CD4-positive, alpha-beta T cell treated with Interleukin-15 for 1 hour (primary cell): ENCODE measurements around the gene ASB16.

Source experiments
- DNase-seq: peaks from one replicate; pipeline ENCODE4 v3.0.0-alpha.2; 2020

Gene ASB16

DNA sequence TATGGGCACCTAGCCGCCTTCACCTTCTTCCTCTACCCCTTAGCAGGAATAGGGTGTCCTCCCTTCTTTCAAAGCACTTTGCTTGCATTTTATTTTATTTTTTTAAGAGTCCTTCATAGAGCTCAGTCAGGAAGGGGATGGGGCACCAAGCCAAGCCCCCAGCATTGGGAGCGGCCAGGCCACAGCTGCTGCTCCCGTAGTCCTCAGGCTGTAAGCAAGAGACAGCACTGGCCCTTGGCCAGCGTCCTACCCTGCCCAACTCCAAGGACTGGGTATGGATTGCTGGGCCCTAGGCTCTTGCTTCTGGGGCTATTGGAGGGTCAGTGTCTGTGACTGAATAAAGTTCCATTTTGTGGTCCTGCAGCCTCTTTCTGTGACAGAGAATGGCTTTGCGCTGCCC, 20.9 kb downstream of the ASB16 start:
- DNase-seq: no peak

DNA sequence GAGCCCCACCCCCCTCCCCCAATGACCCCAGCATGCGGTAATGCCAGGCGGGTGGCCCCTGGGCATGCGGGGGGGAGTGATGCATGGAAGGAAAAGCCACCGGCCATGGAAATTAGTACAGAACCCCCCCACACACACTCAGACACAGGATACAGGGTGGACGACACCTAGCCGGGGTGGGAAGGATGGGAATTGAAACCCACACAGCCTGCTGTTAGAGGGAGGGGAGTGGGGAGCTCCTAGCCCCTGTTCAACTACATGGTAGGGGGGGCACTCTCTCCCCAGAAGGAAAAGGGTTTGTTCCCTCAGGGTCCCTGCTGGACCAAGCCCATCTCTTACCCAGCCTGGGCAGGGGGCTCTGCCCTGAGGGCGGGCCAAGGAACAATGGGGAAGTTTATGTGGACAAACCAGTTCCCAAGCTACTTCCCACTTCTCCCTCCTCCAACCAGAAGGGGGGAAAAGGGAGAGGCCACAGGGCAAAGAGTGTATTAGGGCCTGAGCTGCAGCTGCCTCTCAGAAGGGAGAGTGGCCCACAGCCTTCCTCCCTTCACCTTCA, 21.5 kb downstream of the ASB16 start:
- DNase-seq: no peak

GRCh38 chr17:44192750-44193149, 22.2 kb downstream of the ASB16 start:
- DNase-seq: no peak

GRCh38 chr17:44193326-44194084, 23.0 kb downstream of the ASB16 start:
- DNase-seq: no peak

DNA sequence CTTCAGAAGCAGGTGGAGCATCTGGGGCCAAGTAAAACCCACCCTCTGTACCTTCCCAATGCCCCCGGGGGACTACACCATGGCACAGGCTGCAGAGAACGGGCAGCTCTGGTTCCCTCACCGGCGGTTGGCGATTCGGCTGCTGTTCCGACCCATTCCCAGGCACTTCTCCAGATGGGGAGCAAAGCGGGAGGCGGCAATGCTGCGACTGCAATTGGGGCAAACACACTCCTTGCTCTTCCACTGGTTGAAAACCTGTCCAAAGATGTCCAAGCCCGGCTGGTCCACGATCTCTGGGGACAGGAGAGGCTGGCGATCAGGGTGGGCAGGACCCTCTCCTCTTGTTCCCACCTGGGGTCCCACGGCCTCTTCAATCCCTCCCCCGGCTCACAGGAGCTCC, 26.6 kb downstream of the ASB16 start:
- no peak for DNase-seq

DNA sequence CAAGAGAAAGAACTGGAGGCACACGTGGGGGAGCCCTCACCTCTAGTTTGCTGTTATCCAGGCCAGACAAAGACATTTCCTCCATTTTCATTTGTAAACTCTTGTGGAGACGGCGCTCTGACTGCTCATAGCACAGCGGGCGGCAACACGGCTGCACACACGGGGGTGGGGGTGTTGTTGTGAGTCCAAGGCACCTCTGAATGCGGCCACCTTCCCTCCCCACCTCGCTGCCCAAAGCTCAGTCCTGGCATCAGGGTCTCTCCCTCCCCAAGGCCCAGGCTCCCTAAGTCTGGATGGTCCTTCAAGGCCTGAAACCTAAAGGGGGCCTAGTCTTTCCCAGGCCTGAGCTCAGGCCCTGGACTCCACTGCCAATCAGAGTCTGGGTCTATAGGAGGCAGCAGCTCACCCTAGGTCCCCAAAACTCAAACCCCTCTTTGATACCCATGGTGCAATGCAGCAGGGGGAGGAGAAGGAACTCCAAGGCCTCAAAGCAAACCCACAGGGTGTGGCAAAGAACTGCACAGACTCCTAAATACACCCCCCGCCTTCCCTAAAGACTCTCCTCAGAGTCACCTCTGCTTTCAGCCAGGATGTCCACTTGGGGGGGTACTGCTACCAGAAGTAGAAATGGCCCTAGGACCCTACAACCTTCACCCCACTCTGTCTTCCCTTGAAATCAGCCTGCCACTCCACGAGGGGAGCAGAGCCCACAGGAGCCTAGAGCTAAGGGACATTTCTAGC, 27.6 kb downstream of the ASB16 start:
- peak; percentile 79 for DNase-seq

- DNase-seq: peak; percentile 64
These were observed 28.4 kb downstream of the ASB16 start for GRCh38 chr17:44198721-44199552.

GRCh38 chr17:44199553-44200477, 29.3 kb downstream of the ASB16 start, which contains the start of gene ATXN7L3:
Gene ATXN7L3 (minus strand): TSS chr17:44199884. CDS start chr17:44198070, 1,814 bp downstream.
- DNase-seq: peak; percentile 99

DNA sequence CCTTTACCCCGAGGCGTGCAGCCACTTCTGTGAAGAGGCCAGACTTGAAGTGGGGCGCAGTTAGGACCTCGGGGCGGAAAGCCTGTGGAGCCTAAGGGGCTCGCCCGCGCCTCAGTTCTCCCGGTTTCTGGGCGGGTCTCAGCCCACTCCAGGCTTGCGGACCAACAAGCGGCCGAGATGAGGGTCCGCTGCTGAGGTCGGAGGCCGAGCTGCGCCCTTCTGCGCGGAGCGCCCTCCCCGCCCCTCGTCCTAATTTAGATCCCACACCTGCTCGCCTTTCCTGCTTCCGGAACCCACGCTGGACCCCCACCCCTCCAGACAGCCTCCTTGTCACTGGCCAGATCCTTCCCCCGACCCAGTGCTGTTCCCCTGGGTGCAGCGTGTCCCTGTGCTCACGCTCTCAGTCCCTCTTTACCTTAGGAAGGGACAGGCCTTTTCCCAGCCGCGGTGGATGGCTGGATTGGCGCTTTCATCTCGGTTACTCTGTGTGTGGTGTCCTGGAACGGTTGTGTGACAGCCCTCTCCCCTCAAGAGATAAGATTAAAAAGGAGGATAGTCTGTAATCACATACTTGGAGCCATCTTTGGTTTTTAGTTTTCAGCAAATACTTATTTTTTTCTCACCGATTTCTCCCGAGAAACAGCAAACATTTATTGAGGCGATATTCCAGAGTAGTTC, 30.1 kb downstream of the ASB16 start:
- no peak for DNase-seq

GRCh38 chr17:44202756-44203155, 32.3 kb downstream of the ASB16 start:
- no peak for DNase-seq

GRCh38 chr17:44203731-44204440, 33.4 kb downstream of the ASB16 start:
- DNase-seq: peak; percentile 54

DNA sequence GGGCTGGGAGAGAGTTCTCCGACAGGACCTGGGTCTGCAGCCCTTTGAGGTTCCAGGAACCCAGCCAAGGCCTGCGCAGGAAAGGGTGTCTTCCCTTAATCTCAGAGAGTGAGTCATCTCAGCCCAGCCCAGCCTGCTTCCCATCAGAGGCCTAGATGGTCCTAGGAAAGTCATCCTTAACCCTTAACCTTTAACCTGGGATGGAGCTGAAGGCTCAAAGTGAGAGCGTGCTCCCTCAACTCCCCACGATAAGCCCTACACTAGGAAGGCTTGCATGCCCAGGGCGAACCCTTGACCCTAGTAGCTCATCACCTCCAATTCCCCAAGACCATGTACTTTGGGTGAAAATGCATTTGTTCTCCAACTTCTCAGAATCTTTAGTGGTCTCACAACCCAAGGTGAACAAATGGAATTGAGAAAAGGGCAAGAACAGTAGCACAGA, 34.0 kb downstream of the ASB16 start:
- no peak for DNase-seq

DNA sequence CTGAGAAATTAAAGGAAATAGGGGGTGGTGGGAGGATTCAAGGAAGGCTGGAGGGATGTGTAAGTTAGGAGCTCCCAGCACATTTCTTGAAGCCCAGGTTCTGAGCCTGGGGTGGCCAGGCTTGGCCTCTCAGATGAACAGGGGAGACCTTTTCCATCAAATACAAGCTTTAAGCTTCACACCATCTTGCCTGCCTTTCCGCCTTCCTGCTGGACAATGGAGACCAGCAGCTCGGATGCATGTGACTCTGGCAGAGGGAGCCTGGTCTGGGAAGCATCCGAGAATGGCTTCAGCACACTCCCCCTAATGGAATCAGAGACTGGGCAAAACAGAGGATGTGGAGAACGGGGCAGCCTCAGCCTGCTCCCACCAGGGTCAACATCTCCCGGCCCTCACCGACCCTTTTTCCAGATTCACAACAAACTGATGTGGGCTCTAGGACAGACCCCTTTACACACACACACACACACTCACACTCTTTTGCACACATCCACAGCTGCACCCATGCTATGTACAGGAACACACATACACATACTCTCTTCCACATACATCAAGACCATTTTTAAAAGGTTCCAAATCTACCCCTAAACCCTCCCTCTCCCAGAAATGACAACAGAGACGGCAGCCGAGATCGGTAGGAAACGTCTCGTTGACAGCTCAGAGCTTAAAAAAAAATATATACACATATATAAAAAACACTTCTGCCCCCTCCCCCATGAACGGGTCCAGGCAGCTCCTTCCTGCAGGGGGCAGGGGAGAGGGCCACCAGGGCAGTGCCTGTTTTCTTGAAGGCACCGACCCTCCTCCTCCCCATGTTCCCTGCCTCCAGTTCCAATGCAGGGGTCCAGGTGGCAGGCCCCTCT, 35.7 kb downstream of the ASB16 start:
- no peak for DNase-seq

GRCh38 chr17:44206825-44207155, 36.3 kb downstream of the ASB16 start:
- DNase-seq: no peak

GRCh38 chr17:44207319-44207718, 36.8 kb downstream of the ASB16 start:
- no peak for DNase-seq

DNA sequence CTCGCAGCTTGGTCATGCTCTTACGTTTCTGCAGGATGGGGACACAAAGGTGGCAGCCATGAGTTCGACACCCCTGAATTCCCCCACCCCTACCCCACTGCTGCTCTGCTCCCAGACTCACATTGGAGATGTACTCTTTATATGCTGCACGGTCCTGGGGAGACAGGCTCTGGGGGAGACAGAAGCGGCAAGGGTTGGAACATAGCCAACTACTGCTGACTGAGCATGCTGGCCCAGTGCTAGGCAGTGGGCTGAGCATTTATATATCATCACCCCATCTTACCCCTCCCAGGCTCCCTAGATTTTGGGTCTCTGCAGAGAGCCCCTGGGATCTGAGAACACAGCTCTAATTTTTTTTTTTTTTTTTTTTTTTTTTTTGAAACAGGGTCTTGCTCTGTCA, 37.2 kb downstream of the ASB16 start:
- no peak for DNase-seq

DNA sequence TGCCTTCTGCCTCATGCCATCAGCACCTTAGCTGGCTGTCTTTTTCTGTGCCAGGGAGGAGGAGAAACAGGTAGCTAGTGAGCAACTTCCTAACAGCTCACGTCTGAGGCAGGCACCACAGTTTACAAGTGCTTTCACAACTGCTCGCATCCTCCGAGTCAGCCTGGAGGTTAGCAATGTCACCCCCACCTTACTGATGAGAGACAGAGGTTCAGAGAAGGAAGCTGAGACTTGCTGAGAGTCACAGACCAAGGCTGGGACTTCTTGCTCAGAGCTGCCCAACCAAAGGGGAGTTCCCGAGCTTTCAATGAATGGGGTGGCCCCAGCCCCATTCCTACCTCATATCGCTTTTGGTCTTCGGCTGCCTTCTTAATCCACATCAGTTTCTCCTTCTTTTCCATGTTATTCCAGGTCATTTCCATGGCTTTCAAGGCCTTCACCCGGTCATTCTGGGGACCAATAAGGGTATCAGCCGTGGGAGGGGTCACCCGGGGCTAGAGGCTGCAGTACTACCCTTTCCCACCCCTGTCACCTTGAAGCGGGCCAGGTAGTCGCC, 39.4 kb downstream of the ASB16 start:
- DNase-seq: no peak

- DNase-seq: peak; percentile 92
These were observed 40.1 kb downstream of the ASB16 start for GRCh38 chr17:44210342-44211192.
